ENCODE measurements around the gene LRRC23. TPM values are rescaled to one million over a fixed set of nuclear protein-coding genes. Genes with fewer than 3 reads are reported as not detected.

The LRRC23 gene
- polyA plus RNA-seq, 1 donor (not counting 4 experiments of a cell fraction or from before 2014, with no cell fraction given) = 7.1 TPM

DNA sequence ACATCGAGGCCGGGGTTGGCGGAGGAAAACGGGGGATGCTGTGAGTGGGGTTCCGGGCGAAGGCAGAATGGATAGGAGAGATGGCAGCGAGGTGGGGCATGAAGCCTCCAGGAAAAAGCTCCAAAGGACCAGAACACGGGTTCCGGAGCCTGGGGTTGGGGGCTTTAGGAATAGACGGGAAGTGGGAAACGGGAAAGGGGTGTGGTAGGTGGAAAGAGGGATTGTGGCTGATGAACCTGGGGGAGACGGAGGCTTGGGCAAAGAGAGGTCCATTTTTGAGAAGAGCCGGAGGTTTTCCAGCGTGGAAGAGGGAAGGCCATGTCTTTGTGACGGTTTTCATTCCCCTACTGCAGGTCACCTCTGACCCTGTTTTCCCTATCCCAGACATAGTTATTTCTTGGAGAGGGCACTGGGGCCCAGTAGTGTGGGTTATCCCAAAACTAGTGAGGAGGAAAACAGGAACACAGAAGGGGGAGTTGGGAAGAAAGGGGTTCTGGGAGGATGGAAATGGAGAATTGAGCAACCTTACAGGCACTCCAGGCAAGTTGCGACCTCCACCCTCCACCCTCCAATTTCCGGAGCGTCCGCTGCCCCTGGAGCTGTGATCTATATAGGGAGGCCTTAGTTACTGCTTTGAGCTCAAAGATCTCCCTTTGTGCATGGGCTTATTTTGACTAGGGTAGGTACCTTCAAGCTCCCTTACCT lies 24.2 kb downstream of the LRRC23 start:
- FAIRE-seq (no peak), DNase-seq (ENCODE audit: low read depth, low spot score) (no peak)
- Histone ChIP-seq H3K4me2 (ENCODE audit: control insufficient read depth, extremely low read depth, insufficient read depth, low read depth, low read length) (peak overlapping the region; percentile 95), H3K9me1 (ENCODE audit: control insufficient read depth, extremely low read depth, insufficient read depth, low read length) (peaks cover 3% of the 10 kb centered on the region), H4K20me1 (ENCODE audit: control insufficient read depth, extremely low read depth, insufficient read depth, low read length) (peaks cover 4% of the 10 kb centered on the region), H3K9me3 (ENCODE audit: control insufficient read depth, low read depth, low read length) (no peaks in the 10 kb centered on the region), H2AFZ (ENCODE audit: control insufficient read depth, low read length) (no peak overlapping the region), H3K4me3 (ENCODE audit: control insufficient read depth in 2 of 3, extremely low read depth in 1 of 3, insufficient read depth in 2 of 3, low read depth in 1 of 3, low read length in 3 of 3) (peak overlapping the region; percentile 64 to 91 (median 69)), H3K36me3 (ENCODE audit: control insufficient read depth in 2 of 2, extremely low read depth in 1 of 2, insufficient read depth in 2 of 2, low read length in 2 of 2) (peaks cover 2 to 3% of the 10 kb centered on the region in 2 experiments), H3K9ac (ENCODE audit: control insufficient read depth, extremely low read depth, insufficient read depth, low read length) (peak overlapping the region; percentile 81), H3K27ac (ENCODE audit: control insufficient read depth, insufficient read depth, low read length) (peak overlapping the region; percentile 34), H3K27me3 (ENCODE audit: control insufficient read depth, extremely low read depth, insufficient read depth, low read length) (no peaks in the 10 kb centered on the region), H3K4me1 (ENCODE audit: control insufficient read depth, extremely low read depth, insufficient read depth, low read length) (peaks cover 42% of the 10 kb centered on the region), H3K79me2 (ENCODE audit: control insufficient read depth, insufficient read depth, low read length) (peaks cover 46% of the 10 kb centered on the region)
- dilution Hi-C loops (cut with MboI; ENCODE audit: extremely low pct_ligation_motif_present, low sequenced_read_pairs) = no loop called here
- TF ChIP-seq EZH2 (IDR thresholded peaks at IDR 0.05; ENCODE audit: low read length) = no peak
- TF ChIP-seq, protein P1, sequence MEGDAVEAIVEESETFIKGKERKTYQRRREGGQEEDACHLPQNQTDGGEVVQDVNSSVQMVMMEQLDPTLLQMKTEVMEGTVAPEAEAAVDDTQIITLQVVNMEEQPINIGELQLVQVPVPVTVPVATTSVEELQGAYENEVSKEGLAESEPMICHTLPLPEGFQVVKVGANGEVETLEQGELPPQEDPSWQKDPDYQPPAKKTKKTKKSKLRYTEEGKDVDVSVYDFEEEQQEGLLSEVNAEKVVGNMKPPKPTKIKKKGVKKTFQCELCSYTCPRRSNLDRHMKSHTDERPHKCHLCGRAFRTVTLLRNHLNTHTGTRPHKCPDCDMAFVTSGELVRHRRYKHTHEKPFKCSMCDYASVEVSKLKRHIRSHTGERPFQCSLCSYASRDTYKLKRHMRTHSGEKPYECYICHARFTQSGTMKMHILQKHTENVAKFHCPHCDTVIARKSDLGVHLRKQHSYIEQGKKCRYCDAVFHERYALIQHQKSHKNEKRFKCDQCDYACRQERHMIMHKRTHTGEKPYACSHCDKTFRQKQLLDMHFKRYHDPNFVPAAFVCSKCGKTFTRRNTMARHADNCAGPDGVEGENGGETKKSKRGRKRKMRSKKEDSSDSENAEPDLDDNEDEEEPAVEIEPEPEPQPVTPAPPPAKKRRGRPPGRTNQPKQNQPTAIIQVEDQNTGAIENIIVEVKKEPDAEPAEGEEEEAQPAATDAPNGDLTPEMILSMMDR (optimal IDR thresholded peaks at IDR 0.05 in 1 of 3, IDR thresholded peaks at IDR 0.05 in 1 of 3, conservative IDR thresholded peaks at IDR 0.05 in 1 of 3; ENCODE audit: extremely low read depth in 1 of 3, insufficient read depth in 2 of 3, low read length in 3 of 3) = no peak

DNA sequence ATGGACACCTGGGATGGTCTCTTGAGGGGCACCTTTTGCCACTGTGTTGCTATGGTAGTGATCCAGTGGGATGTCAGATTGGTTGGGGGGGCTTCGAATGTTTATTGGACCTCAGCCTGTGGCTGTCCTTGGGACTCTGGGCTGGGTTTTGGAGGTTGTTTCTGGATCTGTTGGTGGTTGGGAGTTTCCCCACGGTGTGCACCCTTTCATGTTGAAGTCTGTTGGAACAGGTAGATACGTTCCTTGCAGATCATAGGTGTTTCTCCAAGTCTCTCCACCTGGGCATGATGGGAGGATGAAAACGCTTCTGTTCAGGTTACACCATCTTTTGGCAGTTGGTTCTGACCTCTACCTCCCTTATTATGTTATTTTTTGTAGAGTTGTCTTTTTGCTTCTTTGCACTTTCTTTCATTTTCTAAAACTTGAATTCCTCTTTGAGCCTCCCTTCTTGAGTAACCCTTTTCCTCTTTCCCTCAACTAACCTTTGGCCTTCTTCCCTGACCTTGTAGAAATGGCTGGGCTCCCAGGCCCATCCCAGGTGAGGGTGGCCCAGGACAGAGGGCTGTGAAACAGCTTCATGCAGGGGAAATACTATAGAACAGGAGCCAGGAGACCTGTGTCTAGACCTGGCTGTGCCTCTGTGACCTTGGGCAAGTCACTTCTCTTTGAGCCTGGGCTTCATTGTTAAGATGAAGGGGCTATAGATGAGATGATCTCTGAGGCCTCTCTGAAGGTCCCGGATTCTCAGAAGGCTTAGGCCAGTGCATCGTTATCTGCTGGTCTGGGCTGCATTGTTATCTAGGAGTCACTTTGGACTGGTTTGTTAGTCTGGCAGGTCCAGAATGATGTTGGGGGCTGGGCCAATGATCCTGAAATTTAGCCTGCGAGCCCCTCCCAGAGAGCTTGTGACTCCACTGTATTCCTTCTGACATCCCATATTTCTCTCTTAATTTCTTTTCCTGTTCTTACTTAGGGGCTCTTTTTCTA lies 25.1 kb downstream of the LRRC23 start:
- Histone ChIP-seq H3K9me3 (ENCODE audit: control insufficient read depth, low read depth, low read length) (no peaks in the 10 kb centered on the region), H3K36me3 (ENCODE audit: control insufficient read depth in 2 of 2, extremely low read depth in 1 of 2, insufficient read depth in 2 of 2, low read length in 2 of 2) (peaks cover 3 to 7% of the 10 kb centered on the region in 2 experiments), H2AFZ (ENCODE audit: control insufficient read depth, low read length) (no peak overlapping the region), H3K9me1 (ENCODE audit: control insufficient read depth, extremely low read depth, insufficient read depth, low read length) (peaks cover 3% of the 10 kb centered on the region), H3K9ac (ENCODE audit: control insufficient read depth, extremely low read depth, insufficient read depth, low read length) (peak overlapping the region; percentile 81), H3K27me3 (ENCODE audit: control insufficient read depth, extremely low read depth, insufficient read depth, low read length) (no peaks in the 10 kb centered on the region), H3K4me1 (ENCODE audit: control insufficient read depth, extremely low read depth, insufficient read depth, low read length) (peaks cover 34% of the 10 kb centered on the region), H3K4me3 (ENCODE audit: control insufficient read depth in 2 of 3, extremely low read depth in 1 of 3, insufficient read depth in 2 of 3, low read depth in 1 of 3, low read length in 3 of 3) (peak overlapping the region; percentile 64 to 91 (median 69)), H3K4me2 (ENCODE audit: control insufficient read depth, extremely low read depth, insufficient read depth, low read depth, low read length) (peak overlapping the region; percentile 95), H4K20me1 (ENCODE audit: control insufficient read depth, extremely low read depth, insufficient read depth, low read length) (peaks cover 4% of the 10 kb centered on the region), H3K79me2 (ENCODE audit: control insufficient read depth, insufficient read depth, low read length) (peaks cover 46% of the 10 kb centered on the region), H3K27ac (ENCODE audit: control insufficient read depth, insufficient read depth, low read length) (peak overlapping the region; percentile 47)
- TF ChIP-seq EZH2 (IDR thresholded peaks at IDR 0.05; ENCODE audit: low read length) = no peak
- dilution Hi-C loops (cut with MboI; ENCODE audit: extremely low pct_ligation_motif_present, low sequenced_read_pairs) = no loop called here
- FAIRE-seq = peak; percentile 82
- no peak for DNase-seq (ENCODE audit: low read depth, low spot score)
